ENCODE data around the gene KIF4A. TPM values are rescaled to one million over a fixed set of nuclear protein-coding genes. Genes with fewer than 3 reads are reported as not detected.
"Not testable (repeated sequence)": the region's sequence is repeated elsewhere in the genome, so short reads cannot be mapped to it uniquely, and the experiment has no call there.

Gene KIF4A
- total RNA-seq, 4 donors from 2014 or later: 0.13 to 0.47 (median 0.17) TPM

DNA sequence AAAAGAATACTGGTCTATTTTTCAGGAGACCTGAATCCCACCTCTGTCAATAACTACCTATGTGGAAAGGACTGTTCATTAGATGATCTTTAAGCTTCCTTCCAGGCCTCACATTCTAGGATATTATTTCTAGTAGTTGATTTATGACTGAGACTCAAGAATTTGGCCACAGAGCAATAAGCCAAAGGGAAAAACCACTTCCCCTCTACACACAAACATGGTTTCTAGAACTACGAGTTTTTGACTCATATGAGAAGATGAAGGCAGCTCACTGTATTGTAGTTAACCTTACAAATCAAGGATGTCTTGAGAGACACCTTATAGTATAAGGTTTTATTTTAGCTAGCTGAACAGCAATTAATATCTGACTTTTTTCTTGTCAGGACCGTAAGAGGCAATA, 96.3 kb downstream of the KIF4A start:
- no peaks in the 10 kb centered on the region for H3K27me3 ChIP-seq
- ATAC-seq: no peak
- H3K27ac ChIP-seq: no peak overlapping the region
- no peaks in the 10 kb centered on the region for H3K4me1 ChIP-seq
- H3K36me3 ChIP-seq: no peaks in the 10 kb centered on the region
- 60 to 63% methylated on average over 2 of the region's 2 CpGs for WGBS, 2 donors (ENCODE audit: low coverage in 1 of 2)
- no peaks in the 10 kb centered on the region for H3K9me3 ChIP-seq
- H3K4me3 ChIP-seq: no peak overlapping the region
- TF ChIP-seq EP300 (IDR thresholded peaks at IDR 0.05) (no peak), POLR2A (IDR thresholded peaks at IDR 0.05) (no peak), POLR2AphosphoS5 (IDR thresholded peaks at IDR 0.05) (no peak)
- TF ChIP-seq, protein P1, sequence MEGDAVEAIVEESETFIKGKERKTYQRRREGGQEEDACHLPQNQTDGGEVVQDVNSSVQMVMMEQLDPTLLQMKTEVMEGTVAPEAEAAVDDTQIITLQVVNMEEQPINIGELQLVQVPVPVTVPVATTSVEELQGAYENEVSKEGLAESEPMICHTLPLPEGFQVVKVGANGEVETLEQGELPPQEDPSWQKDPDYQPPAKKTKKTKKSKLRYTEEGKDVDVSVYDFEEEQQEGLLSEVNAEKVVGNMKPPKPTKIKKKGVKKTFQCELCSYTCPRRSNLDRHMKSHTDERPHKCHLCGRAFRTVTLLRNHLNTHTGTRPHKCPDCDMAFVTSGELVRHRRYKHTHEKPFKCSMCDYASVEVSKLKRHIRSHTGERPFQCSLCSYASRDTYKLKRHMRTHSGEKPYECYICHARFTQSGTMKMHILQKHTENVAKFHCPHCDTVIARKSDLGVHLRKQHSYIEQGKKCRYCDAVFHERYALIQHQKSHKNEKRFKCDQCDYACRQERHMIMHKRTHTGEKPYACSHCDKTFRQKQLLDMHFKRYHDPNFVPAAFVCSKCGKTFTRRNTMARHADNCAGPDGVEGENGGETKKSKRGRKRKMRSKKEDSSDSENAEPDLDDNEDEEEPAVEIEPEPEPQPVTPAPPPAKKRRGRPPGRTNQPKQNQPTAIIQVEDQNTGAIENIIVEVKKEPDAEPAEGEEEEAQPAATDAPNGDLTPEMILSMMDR (IDR thresholded peaks at IDR 0.05): no peak

DNA sequence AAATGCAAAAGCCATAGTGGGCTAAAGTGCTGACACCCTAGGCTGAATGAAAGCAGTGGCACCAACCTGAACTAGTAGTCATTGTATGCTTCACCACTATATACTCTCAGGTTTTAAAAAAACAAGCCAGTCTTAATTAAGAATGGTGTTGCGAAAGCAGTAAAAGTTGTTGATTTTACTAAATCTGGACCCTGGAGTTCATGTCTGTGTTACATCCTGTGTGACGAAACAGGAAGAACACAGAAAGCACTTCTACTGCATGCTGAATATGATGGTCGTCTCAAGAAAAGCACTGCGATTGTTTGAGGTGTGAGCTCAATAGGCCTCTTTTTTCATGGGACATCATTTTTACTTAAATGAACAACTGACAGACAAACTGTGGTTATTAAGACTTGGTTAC, 109.0 kb downstream of the KIF4A start:
- Histone ChIP-seq H3K27me3 (no peaks in the 10 kb centered on the region), H3K36me3 (no peaks in the 10 kb centered on the region), H3K4me3 (no peak overlapping the region), H3K4me1 (no peaks in the 10 kb centered on the region), H3K27ac (no peak overlapping the region), H3K9me3 (no peaks in the 10 kb centered on the region)
- ATAC-seq: no peak
- TF ChIP-seq EP300 (IDR thresholded peaks at IDR 0.05) (no peak), POLR2A (IDR thresholded peaks at IDR 0.05) (no peak), POLR2AphosphoS5 (IDR thresholded peaks at IDR 0.05) (no peak)
- TF ChIP-seq, protein P1 (IDR thresholded peaks at IDR 0.05): no peak
- 50 to 72% methylated on average over 4 of the region's 4 CpGs for WGBS, 2 donors (ENCODE audit: low coverage in 1 of 2)

DNA sequence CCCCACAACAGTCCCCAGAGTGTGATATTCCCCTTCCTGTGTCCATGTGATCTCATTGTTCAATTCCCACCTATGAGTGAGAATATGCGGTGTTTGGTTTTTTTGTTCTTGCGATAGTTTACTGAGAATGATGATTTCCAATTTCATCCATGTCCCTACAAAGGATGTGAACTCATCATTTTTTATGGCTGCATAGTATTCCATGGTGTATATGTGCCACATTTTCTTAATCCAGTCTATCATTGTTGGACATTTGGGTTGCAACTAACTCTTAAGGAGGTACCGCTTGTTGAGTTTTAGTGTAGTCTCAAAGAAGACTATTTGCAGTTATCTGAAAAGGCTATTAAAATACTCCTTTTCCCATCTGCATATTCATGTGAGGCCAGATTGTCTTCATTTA, 110.3 kb downstream of the KIF4A start:
- not testable (repeated sequence) for H3K36me3 ChIP-seq, H3K27ac ChIP-seq, ATAC-seq, H3K4me3 ChIP-seq, H3K4me1 ChIP-seq, H3K9me3 ChIP-seq, H3K27me3 ChIP-seq
- WGBS, 2 donors (ENCODE audit: low coverage in 1 of 2): no CpG with 5 or more reads among the region's 3 CpGs

DNA sequence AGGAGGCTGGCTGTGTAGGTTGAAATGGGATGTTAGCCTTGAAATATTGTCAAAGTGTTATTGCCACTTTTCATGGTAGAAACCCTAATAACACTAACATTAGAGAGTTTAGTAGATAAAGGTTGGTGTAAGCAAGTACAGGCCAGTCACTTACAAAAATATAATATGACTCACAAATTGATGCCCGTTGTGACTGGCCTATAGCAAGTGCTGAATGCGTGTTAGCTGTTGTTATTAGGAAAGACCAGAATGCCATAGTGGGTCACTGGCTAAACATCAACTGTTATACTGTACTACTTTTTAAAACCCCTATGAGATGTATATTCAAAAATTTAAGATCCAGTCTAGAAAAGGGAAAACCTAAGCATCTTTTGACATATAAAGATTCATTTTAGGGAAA, 112.8 kb downstream of the KIF4A start:
- H3K36me3 ChIP-seq: no peaks in the 10 kb centered on the region
- no peak overlapping the region for H3K4me3 ChIP-seq
- ATAC-seq: no peak
- no peak for TF ChIP-seq POLR2A (IDR thresholded peaks at IDR 0.05)
- TF ChIP-seq, protein P1 (IDR thresholded peaks at IDR 0.05): no peak
- TF ChIP-seq EP300 (IDR thresholded peaks at IDR 0.05): no peak
- no peaks in the 10 kb centered on the region for H3K9me3 ChIP-seq
- H3K4me1 ChIP-seq: no peaks in the 10 kb centered on the region
- WGBS, 2 donors (ENCODE audit: low coverage in 1 of 2): 55% methylated on average over 2 of the region's 2 CpGs; no CpG with 5 or more reads in 1 of the 2 donors
- H3K27me3 ChIP-seq: no peaks in the 10 kb centered on the region
- no peak overlapping the region for H3K27ac ChIP-seq

DNA sequence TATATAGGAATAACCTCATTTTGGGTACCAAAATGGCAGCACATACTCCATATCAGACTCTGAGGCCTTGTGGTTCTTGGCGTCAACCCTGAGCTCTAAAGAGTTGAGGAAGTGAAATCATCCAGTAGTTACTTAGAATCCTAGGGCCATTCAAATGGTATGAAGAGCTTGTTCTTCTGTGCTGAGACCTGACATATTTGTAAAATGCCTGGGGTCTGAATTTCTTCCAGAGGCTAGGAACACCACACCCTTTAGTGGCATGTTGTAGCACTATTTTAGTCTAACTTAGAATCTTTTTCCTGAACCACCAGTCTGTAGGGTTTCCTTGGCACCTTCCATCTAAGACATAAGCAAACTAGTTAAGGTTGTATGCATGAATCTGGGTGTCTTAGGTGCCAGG, 115.1 kb downstream of the KIF4A start:
- no peak overlapping the region for H3K27ac ChIP-seq
- no peaks in the 10 kb centered on the region for H3K36me3 ChIP-seq
- no peak overlapping the region for H3K4me3 ChIP-seq
- no peaks in the 10 kb centered on the region for H3K9me3 ChIP-seq
- no peak for ATAC-seq
- TF ChIP-seq EP300 (IDR thresholded peaks at IDR 0.05) (no peak), POLR2A (IDR thresholded peaks at IDR 0.05) (no peak), POLR2AphosphoS5 (IDR thresholded peaks at IDR 0.05) (no peak)
- TF ChIP-seq, protein P1 (IDR thresholded peaks at IDR 0.05): no peak
- H3K4me1 ChIP-seq: no peaks in the 10 kb centered on the region
- H3K27me3 ChIP-seq: no peaks in the 10 kb centered on the region
- WGBS, 2 donors (ENCODE audit: low coverage in 1 of 2): 60 to 100% methylated on average over 1 of the region's 1 CpG

Measured in gastroesophageal sphincter (tissue), 4 donors.